H1 (cell line): Measurements from ENCODE around the gene MED17.

Source experiments
- CREB1 ChIP-seq: IDR thresholded peaks from 2 replicates; pipeline ENCODE4 v1.6.1; 2012; ENCODE audit warnings: inconsistent platforms
- CTCF ChIP-seq, 3 experiments: IDR thresholded peaks; 1 replicate in 2 of 3; 2 replicates in 1 of 3; pipeline versions ENCODE4 v1.5.1 to v1.6.1; 2011; ENCODE audit warnings: low read length in 3 of 3, mild to moderate bottlenecking in 3 of 3, inconsistent platforms in 2 of 3, low read depth in 1 of 3, moderate library complexity in 1 of 3; ENCODE audit not compliant: insufficient read depth in 1 of 3; ENCODE audit errors: control extremely low read depth in 1 of 3
- POLR2A ChIP-seq, 2 experiments: IDR thresholded peaks; 1 replicate in 1 of 2; 2 replicates in 1 of 2; pipeline ENCODE4 v1.6.1; 2011; ENCODE audit warnings: low read depth in 2 of 2, low read length in 2 of 2, mild to moderate bottlenecking in 2 of 2; ENCODE audit errors: control extremely low read depth in 1 of 2
- POLR2AphosphoS5 ChIP-seq: IDR thresholded peaks from 2 replicates; pipeline ENCODE4 v1.6.1; 2011; ENCODE audit warnings: low read depth, low read length
- RAD21 ChIP-seq, 2 experiments: IDR thresholded peaks in 1 of 2; conservative IDR thresholded peaks in 1 of 2; 2 replicates each; pipeline ENCODE4 v1.6.1; 2011; ENCODE audit warnings: low read depth in 2 of 2, low read length in 2 of 2, improper control_type of control experiment in 1 of 2, inconsistent platforms in 1 of 2, mild to moderate bottlenecking in 1 of 2, moderate library complexity in 1 of 2
- RFX5 ChIP-seq: IDR thresholded peaks from 2 replicates; pipeline ENCODE4 v1.6.1; 2011; ENCODE audit warnings: low read depth, low read length, improper control_type of control experiment, borderline replicate concordance
- TAF1 ChIP-seq: IDR thresholded peaks from 2 replicates; pipeline ENCODE4 v1.6.1; 2011; ENCODE audit warnings: mild to moderate bottlenecking, low read depth, low read length
- YY1 ChIP-seq: IDR thresholded peaks from 2 replicates; pipeline ENCODE4 v1.6.1; 2011; ENCODE audit warnings: low read depth, mild to moderate bottlenecking, low read length
- TF ChIP-seq, protein P1 (sequence below): IDR thresholded peaks from 2 replicates; pipeline ENCODE4 v1.6.1; 2011; ENCODE audit warnings: low read length, improper control_type of control experiment

DNA sequence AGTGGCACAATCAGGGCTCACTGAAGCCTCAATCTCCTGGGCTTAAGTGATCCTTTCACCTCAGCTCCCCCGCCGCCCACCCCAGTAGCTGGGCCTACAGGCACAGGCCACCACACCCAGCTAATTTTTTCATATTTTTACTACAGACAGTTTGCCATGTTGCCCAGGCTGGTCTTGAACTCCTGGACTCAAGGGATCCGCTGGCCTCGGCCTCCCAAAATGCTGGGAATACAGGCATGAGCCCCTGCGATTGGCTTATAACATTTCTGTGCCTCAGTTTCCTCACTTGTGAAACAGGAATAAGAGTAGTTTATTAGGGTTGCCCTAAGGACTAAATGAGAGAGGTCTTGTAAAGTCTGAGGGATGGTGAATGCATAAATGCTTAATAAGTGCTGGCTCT, 65.1 kb downstream of the MED17 start:
- TF ChIP-seq RFX5 (no peak), RAD21 (IDR thresholded peaks at IDR 0.05 in 1 of 2, conservative IDR thresholded peaks at IDR 0.05 in 1 of 2; ENCODE audit: low read depth in 2 of 2, low read length in 2 of 2) (no peak), CTCF (IDR thresholded peaks at IDR 0.05; ENCODE audit: control extremely low read depth in 1 of 3, insufficient read depth in 1 of 3, low read depth in 1 of 3, low read length in 3 of 3) (no peak), TAF1 (no peak), POLR2AphosphoS5 (no peak), CREB1 (no peak), YY1 (no peak), POLR2A (IDR thresholded peaks at IDR 0.05; ENCODE audit: control extremely low read depth in 1 of 2, low read depth in 2 of 2, low read length in 2 of 2) (no peak)
- TF ChIP-seq, protein P1, sequence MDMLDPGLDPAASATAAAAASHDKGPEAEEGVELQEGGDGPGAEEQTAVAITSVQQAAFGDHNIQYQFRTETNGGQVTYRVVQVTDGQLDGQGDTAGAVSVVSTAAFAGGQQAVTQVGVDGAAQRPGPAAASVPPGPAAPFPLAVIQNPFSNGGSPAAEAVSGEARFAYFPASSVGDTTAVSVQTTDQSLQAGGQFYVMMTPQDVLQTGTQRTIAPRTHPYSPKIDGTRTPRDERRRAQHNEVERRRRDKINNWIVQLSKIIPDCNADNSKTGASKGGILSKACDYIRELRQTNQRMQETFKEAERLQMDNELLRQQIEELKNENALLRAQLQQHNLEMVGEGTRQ, result no peak
